ENCODE data around the gene TP73.

DNA sequence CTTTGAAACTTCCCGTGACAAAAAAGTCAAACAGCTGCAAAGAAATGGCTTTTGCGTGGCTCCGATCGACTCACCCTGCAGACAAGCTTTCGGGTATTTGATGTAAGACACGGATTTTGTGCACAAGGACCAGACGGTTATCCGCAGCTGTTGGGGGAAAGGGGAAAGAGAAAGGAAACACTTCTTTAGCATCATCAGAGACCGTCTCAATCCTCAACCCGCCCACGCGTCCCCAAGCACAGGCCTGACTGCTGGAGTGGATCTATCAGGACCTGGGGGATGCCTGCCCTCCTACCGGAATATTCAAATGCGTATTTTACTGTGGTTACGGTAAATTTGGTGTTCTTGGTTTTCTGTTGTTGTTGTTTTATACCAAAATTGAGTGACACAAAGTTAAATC, 13.6 kb upstream of the TP73 start:
- TF ChIP-seq ARNTL (CRISPR knock-in tag; IDR thresholded peaks at IDR 0.05; ENCODE audit: borderline replicate concordance, low read depth) (no peak), ISL1 (CRISPR knock-in tag; IDR thresholded peaks at IDR 0.05) (no peak), PATZ1 (CRISPR knock-in tag; IDR thresholded peaks at IDR 0.05; ENCODE audit: borderline replicate concordance) (no peak)

Measured in SK-N-SH treated with all-trans-retinoic acid at 6 μM for 48 hours (cell line).